HL-60 (cell line): ENCODE data around the gene IFRD1.

Experiments used
- DNase-seq, 2 experiments: peaks; one replicate each; pipeline ENCODE4 v3.0.0-alpha.2; 2010 to 2020; ENCODE audit warnings: low read depth in 1 of 2, low spot score in 1 of 2
- H3K27ac ChIP-seq: fragments of 250-450 bp; sonication (Bioruptor Pico); replicated peaks from 2 replicates; pipeline ENCODE4 v1.5.1; 2020; ENCODE audit warnings: mild to moderate bottlenecking, moderate library complexity
- H3K27me3 ChIP-seq: fragments of 250-450 bp; sonication (Bioruptor Pico); 2 replicates; pipeline ENCODE4 v1.5.1; 2021; ENCODE audit warnings: mild to moderate bottlenecking, moderate library complexity; ENCODE audit not compliant: insufficient read depth, poor library complexity, severe bottlenecking
- H3K4me3 ChIP-seq: replicated peaks from 2 replicates; pipeline ENCODE4 v1.5.1; 2011; ENCODE audit warnings: mild to moderate bottlenecking, control low read depth, low read length; ENCODE audit not compliant: insufficient read depth
- GABPA ChIP-seq: IDR thresholded peaks from 2 replicates; pipeline ENCODE4 v1.6.1; 2012; ENCODE audit warnings: low read depth
- POLR2AphosphoS5 ChIP-seq: IDR thresholded peaks from 2 replicates; pipeline ENCODE4 v1.6.1; 2012; ENCODE audit warnings: low read depth
- REST ChIP-seq: IDR thresholded peaks from 2 replicates; pipeline ENCODE4 v1.6.1; 2012; ENCODE audit warnings: low read depth; ENCODE audit not compliant: insufficient replicate concordance
- SPI1 ChIP-seq: IDR thresholded peaks from 2 replicates; pipeline ENCODE4 v1.6.1; 2012; ENCODE audit warnings: low read depth, mild to moderate bottlenecking, borderline replicate concordance
- TF ChIP-seq, protein P1 (sequence below): IDR thresholded peaks from one replicate; pipeline ENCODE4 v1.5.1; 2011; ENCODE audit warnings: low read length, control low read depth, inconsistent platforms; ENCODE audit not compliant: insufficient read depth

Gene IFRD1

DNA sequence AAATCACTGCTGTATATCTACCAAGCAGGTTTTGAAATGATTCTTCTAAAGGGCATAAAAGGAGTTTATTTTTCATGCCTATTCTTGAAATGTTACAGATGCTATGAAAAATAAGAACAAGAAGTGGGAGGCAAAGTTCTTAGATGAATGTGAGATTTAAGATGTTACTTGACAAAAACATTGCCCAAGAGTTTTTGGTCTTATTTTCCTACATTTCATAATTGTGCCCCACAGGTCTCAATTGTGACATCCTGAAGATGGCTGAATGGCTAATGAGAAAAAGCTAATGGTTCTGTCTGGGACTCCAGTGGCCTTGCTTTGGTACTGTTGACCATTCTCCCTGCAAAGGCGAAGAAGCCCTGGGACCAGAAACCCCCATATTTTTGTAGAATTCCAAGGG lies 43.0 kb upstream of the IFRD1 start:
- TF ChIP-seq GABPA (no peak), SPI1 (no peak), POLR2AphosphoS5 (no peak), REST (no peak)
- TF ChIP-seq, protein P1, sequence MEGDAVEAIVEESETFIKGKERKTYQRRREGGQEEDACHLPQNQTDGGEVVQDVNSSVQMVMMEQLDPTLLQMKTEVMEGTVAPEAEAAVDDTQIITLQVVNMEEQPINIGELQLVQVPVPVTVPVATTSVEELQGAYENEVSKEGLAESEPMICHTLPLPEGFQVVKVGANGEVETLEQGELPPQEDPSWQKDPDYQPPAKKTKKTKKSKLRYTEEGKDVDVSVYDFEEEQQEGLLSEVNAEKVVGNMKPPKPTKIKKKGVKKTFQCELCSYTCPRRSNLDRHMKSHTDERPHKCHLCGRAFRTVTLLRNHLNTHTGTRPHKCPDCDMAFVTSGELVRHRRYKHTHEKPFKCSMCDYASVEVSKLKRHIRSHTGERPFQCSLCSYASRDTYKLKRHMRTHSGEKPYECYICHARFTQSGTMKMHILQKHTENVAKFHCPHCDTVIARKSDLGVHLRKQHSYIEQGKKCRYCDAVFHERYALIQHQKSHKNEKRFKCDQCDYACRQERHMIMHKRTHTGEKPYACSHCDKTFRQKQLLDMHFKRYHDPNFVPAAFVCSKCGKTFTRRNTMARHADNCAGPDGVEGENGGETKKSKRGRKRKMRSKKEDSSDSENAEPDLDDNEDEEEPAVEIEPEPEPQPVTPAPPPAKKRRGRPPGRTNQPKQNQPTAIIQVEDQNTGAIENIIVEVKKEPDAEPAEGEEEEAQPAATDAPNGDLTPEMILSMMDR = no peak
- Histone ChIP-seq H3K27me3 (no peaks in the 10 kb centered on the region), H3K4me3 (no peak overlapping the region), H3K27ac (no peak overlapping the region)
- no peak for DNase-seq

GRCh38 chr7:112410092-112410491 lies 40.2 kb upstream of the IFRD1 start:
- H3K4me3 ChIP-seq = no peak overlapping the region
- no peak for TF ChIP-seq SPI1
- TF ChIP-seq, protein P1 = no peak
- no peak for TF ChIP-seq GABPA
- TF ChIP-seq REST = no peak
- TF ChIP-seq POLR2AphosphoS5 = no peak
- no peak for DNase-seq

DNA sequence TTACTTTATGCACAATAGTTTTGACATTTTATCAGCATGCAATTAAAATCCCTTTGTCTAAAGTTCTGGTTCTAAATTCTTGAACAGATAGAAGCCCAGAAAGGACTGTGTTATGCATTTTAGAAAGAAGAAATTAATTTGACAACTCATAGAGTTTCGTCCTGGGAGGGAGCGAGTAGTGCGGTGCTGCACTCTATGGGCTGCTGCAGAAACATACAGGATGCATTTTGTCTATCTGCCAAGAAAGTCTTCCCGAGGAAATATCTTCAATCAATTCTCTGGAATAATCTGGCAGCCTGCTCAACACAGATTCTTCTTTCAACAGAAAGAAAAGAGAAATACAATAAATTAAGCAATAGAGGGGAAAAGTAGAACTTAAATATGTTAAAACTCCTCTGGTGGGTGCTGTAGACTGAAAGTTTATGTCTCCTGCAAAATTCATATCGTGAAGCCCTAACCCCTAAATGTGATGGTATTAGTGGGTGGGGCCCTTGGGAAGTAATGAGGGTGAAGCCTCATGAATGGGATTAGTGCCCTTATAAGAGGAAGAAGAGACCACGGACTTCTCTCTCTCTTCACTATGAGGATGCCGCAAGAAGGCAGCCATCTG lies 39.0 kb upstream of the IFRD1 start:
- no peak for DNase-seq
- Histone ChIP-seq H3K4me3 (no peak overlapping the region), H3K27me3 (no peaks in the 10 kb centered on the region), H3K27ac (no peak overlapping the region)
- TF ChIP-seq POLR2AphosphoS5 (no peak), REST (no peak), GABPA (no peak), SPI1 (no peak)
- TF ChIP-seq, protein P1 = no peak

More at GRCh38 chr7:112410092-112410491, 40.2 kb upstream of the IFRD1 start:
- Histone ChIP-seq H3K27ac (no peak overlapping the region), H3K27me3 (no peaks in the 10 kb centered on the region)
